Loucy (cell line): ENCODE data around the gene JPH3.

ENCODE experiments used
- H2AFZ ChIP-seq: fragments of 200-600 bp; sonication (generic); 2 replicates; pipeline ENCODE4 v1.6.0; 2016; ENCODE audit warnings: antibody characterized with exemption, mild to moderate bottlenecking, low read length, moderate library complexity
- H3F3A ChIP-seq: fragments of 200-600 bp; 2 replicates; pipeline ENCODE4 v1.6.0; 2016; ENCODE audit warnings: antibody characterized with exemption, low read depth, mild to moderate bottlenecking
- H3K27me3 ChIP-seq: fragments of 200-600 bp; sonication (generic); 2 replicates; pipeline ENCODE4 v1.6.1; 2014; ENCODE audit warnings: low read length, mild to moderate bottlenecking; ENCODE audit not compliant: insufficient read depth, poor library complexity, severe bottlenecking
- H3K36me3 ChIP-seq: fragments of 200-600 bp; sonication (generic); 2 replicates; pipeline ENCODE4 v1.6.1; 2016; ENCODE audit warnings: low read length; ENCODE audit not compliant: insufficient read depth
- H3K4me1 ChIP-seq: fragments of 200-600 bp; sonication (generic); 2 replicates; pipeline ENCODE4 v1.5.1; 2014; ENCODE audit warnings: low read length, mild to moderate bottlenecking; ENCODE audit not compliant: insufficient read depth, poor library complexity, severe bottlenecking
- H3K4me2 ChIP-seq: fragments of 200-600 bp; sonication (generic); 2 replicates; pipeline ENCODE4 v1.6.0; 2014; ENCODE audit warnings: antibody characterized with exemption, low read length, low read depth, mild to moderate bottlenecking; ENCODE audit not compliant: poor library complexity, severe bottlenecking
- H3K4me3 ChIP-seq: fragments of 200-600 bp; sonication (generic); 2 replicates; pipeline ENCODE4 v1.5.1; 2014; ENCODE audit warnings: low read length, mild to moderate bottlenecking, mixed read lengths; ENCODE audit not compliant: poor library complexity, severe bottlenecking
- H3K79me2 ChIP-seq: fragments of 200-600 bp; sonication (generic); 2 replicates; pipeline ENCODE4 v1.6.1; 2014; ENCODE audit warnings: low read length; ENCODE audit not compliant: insufficient read depth
- H3K9ac ChIP-seq: fragments of 200-600 bp; sonication (generic); 2 replicates; pipeline ENCODE4 v1.6.0; 2014; ENCODE audit warnings: mild to moderate bottlenecking, low read depth, low read length, moderate library complexity; ENCODE audit not compliant: poor library complexity, severe bottlenecking
- H3K9me2 ChIP-seq: fragments of 200-600 bp; sonication (generic); replicated peaks from 2 replicates; pipeline ENCODE4 v1.6.1; 2016; ENCODE audit warnings: low read depth, low read length, mixed read lengths
- H3K9me3 ChIP-seq: fragments of 200-600 bp; sonication (generic); 2 replicates; pipeline ENCODE4 v1.6.1; 2014; ENCODE audit warnings: mild to moderate bottlenecking, antibody characterized with exemption, low read length, low read depth; ENCODE audit not compliant: insufficient read depth
- H4K20me1 ChIP-seq: fragments of 200-600 bp; sonication (generic); 2 replicates; pipeline ENCODE4 v1.6.0; 2014; ENCODE audit warnings: antibody characterized with exemption, low read length, mild to moderate bottlenecking; ENCODE audit not compliant: insufficient read depth, poor library complexity, severe bottlenecking
- CTCF ChIP-seq: fragments of 200-600 bp; sonication (generic); conservative IDR thresholded peaks from 2 replicates; pipeline ENCODE4 v1.5.1; 2014; ENCODE audit warnings: mild to moderate bottlenecking, antibody characterized with exemption, low read length
- EZH2phosphoT487 ChIP-seq: fragments of 200-600 bp; IDR thresholded peaks from 2 replicates; pipeline ENCODE4 v1.6.1; 2018; ENCODE audit warnings: antibody characterized with exemption, mild to moderate bottlenecking, moderate library complexity, borderline replicate concordance

JPH3 gene

GRCh38 chr16:87677830-87678229 lies 75.5 kb downstream of the JPH3 start:
- no peaks in the 10 kb centered on the region for H3K27me3 ChIP-seq
- no peak for TF ChIP-seq CTCF
- no peak for TF ChIP-seq EZH2phosphoT487
- no peaks in the 10 kb centered on the region for H3F3A ChIP-seq
- H3K4me2 ChIP-seq: no peak overlapping the region
- H3K9me2 ChIP-seq: no peaks in the 10 kb centered on the region
- no peak overlapping the region for H3K4me3 ChIP-seq
- H2AFZ ChIP-seq: no peak overlapping the region
- no peaks in the 10 kb centered on the region for H3K79me2 ChIP-seq
- H3K4me1 ChIP-seq: no peaks in the 10 kb centered on the region
- H3K36me3 ChIP-seq: no peaks in the 10 kb centered on the region
- no peaks in the 10 kb centered on the region for H3K9me3 ChIP-seq
- no peaks in the 10 kb centered on the region for H4K20me1 ChIP-seq
- H3K9ac ChIP-seq: no peak overlapping the region

- no peak overlapping the region for H2AFZ ChIP-seq
- no peaks in the 10 kb centered on the region for H4K20me1 ChIP-seq
- H3K79me2 ChIP-seq: no peaks in the 10 kb centered on the region
- no peaks in the 10 kb centered on the region for H3K9me3 ChIP-seq
- H3K4me1 ChIP-seq: no peaks in the 10 kb centered on the region
- no peaks in the 10 kb centered on the region for H3K9me2 ChIP-seq
- H3K9ac ChIP-seq: no peak overlapping the region
- H3F3A ChIP-seq: no peaks in the 10 kb centered on the region
- no peak overlapping the region for H3K4me3 ChIP-seq
- no peaks in the 10 kb centered on the region for H3K27me3 ChIP-seq
- H3K36me3 ChIP-seq: no peaks in the 10 kb centered on the region
- no peak overlapping the region for H3K4me2 ChIP-seq
- TF ChIP-seq EZH2phosphoT487 (no peak), CTCF (no peak)
Observed at GRCh38 chr16:87678618-87679017, 76.3 kb downstream of the JPH3 start.

- H3K27me3 ChIP-seq: no peaks in the 10 kb centered on the region
- no peak overlapping the region for H3K4me2 ChIP-seq
- no peak overlapping the region for H3K9ac ChIP-seq
- no peaks in the 10 kb centered on the region for H3K9me3 ChIP-seq
- H2AFZ ChIP-seq: no peak overlapping the region
- H3K4me1 ChIP-seq: no peaks in the 10 kb centered on the region
- H3F3A ChIP-seq: no peaks in the 10 kb centered on the region
- H3K36me3 ChIP-seq: no peaks in the 10 kb centered on the region
- no peaks in the 10 kb centered on the region for H3K79me2 ChIP-seq
- no peak for TF ChIP-seq CTCF
- no peak for TF ChIP-seq EZH2phosphoT487
- H3K4me3 ChIP-seq: no peak overlapping the region
- no peaks in the 10 kb centered on the region for H4K20me1 ChIP-seq
- no peaks in the 10 kb centered on the region for H3K9me2 ChIP-seq
Observed at GRCh38 chr16:87679593-87680271, 77.4 kb downstream of the JPH3 start.
